Brain microvascular endothelial cell (primary cell): ENCODE measurements around the gene PHOX2A.

ENCODE experiments used
- DNase-seq: peaks from one replicate; pipeline ENCODE4 v3.0.0-alpha.2; 2020
- H3K27ac ChIP-seq: fragments of 250-450 bp; sonication (Bioruptor Pico); 2 replicates; pipeline ENCODE4 v1.5.1; 2020; ENCODE audit warnings: mild to moderate bottlenecking, moderate library complexity
- H3K27me3 ChIP-seq: fragments of 250-450 bp; sonication (Bioruptor Pico); replicated peaks from 2 replicates; pipeline ENCODE4 v1.5.1; 2020; ENCODE audit warnings: mild to moderate bottlenecking
- H3K36me3 ChIP-seq: fragments of 250-450 bp; sonication (Bioruptor Pico); replicated peaks from 2 replicates; pipeline ENCODE4 v1.5.1; 2020; ENCODE audit warnings: mild to moderate bottlenecking
- H3K4me3 ChIP-seq: 2 replicates; pipeline ENCODE4 v1.5.1; 2011; ENCODE audit warnings: low read depth, mild to moderate bottlenecking, control low read depth, low read length, moderate library complexity
- CTCF ChIP-seq: IDR thresholded peaks from 2 replicates; pipeline ENCODE4 v1.5.1; 2011; ENCODE audit warnings: low read depth, mild to moderate bottlenecking, moderate library complexity, low read length, control low read depth, inconsistent platforms; ENCODE audit errors: missing control alignments
- in situ Hi-C: cut with HindIII; loops from 2 replicates; pipeline ENCODE4 v1.10.0; 2017; ENCODE audit warnings: low sequenced_read_pairs, low pct_ligation_motif_present

The PHOX2A gene

GRCh38 chr11:72227316-72228228 is 16.4 kb downstream of the PHOX2A start:
- TF ChIP-seq CTCF: no peak

GRCh38 chr11:72226701-72227100 is 17.3 kb downstream of the PHOX2A start:
- DNase-seq: no peak
- TF ChIP-seq CTCF: no peak
- in situ Hi-C loops: no loop called here
- H3K27ac ChIP-seq: no peak overlapping the region
- H3K27me3 ChIP-seq: no peaks in the 10 kb centered on the region
- H3K36me3 ChIP-seq: peaks cover 38% of the 10 kb centered on the region
- no peak overlapping the region for H3K4me3 ChIP-seq

More at GRCh38 chr11:72227316-72228228, 16.4 kb downstream of the PHOX2A start:
- no peak for DNase-seq
- no peak overlapping the region for H3K4me3 ChIP-seq
- H3K36me3 ChIP-seq: peaks cover 47% of the 10 kb centered on the region
- no peak overlapping the region for H3K27ac ChIP-seq
- in situ Hi-C loops: no loop called here
- H3K27me3 ChIP-seq: no peaks in the 10 kb centered on the region

- Histone ChIP-seq H3K27ac (no peak overlapping the region), H3K4me3 (peak overlapping the region; percentile 83), H3K36me3 (peaks cover 26% of the 10 kb centered on the region), H3K27me3 (no peaks in the 10 kb centered on the region)
- TF ChIP-seq CTCF: no peak
- in situ Hi-C loops: no loop called here
- no peak for DNase-seq
These were observed 18.5 kb downstream of the PHOX2A start for GRCh38 chr11:72225411-72225951.

- Histone ChIP-seq H3K27ac (peak within 1 kb of the TSS; percentile 80), H3K36me3 (peaks cover 19% of the 10 kb centered on the region), H3K4me3 (peak within 1 kb of the TSS; percentile 83), H3K27me3 (no peaks in the 10 kb centered on the region)
- DNase-seq: no peak
- TF ChIP-seq CTCF: no peak
- in situ Hi-C loops: no loop called here
These were observed 19.2 kb downstream of the PHOX2A start, which contains the start of gene INPPL1 for GRCh38 chr11:72224564-72225410. Gene INPPL1 (plus strand): TSS chr11:72224767. CDS start chr11:72224985, 218 bp downstream.

DNA sequence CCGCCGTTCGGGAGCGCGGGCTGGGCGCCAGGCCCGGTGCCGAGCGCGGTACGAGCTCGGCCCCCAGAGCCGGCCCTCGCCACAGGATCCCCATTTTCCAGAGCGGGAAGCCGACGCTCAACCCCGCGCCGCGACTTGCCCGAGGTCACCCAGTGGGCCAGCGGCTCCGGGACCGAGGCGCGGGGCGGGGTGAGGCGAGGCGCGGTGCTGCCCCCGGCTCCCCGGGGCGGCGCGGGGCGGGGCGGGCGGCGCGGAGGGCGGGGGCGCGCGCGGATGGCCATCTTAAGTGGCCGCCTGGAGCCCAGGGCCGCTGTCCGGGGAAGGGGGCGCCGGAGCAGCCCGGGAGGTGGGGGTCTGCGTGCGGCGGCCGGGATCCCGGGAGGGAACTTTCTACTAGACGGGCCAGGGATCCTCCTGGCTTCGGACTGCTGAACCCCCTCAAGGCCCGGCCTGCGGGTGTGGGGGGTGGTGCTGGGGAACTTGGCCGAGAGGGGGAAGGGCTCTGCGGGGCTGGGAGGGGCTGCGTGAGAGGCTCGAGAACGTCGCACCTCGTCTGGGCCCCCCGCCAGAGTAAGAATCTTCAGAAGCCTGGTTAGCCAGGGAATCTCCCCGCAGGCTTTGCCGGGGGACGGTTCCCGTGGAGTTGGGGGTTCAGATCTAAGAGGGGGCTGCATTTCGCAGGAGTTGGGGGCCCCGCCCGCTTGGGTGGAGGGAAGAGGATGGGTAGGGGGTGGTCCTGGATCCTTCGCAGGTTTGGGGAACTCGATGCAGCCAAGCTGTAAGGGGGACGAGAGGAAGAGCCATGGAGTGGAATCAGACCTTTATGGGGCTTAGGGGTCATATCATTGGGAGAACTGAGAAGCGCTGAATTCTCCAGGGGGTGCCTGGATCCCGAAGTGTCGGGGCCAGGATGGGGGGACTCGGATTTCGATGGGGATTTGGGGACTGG is 20.1 kb downstream of the PHOX2A start:
- peaks cover 10% of the 10 kb centered on the region for H3K36me3 ChIP-seq
- peak overlapping the region; percentile 83 for H3K4me3 ChIP-seq
- in situ Hi-C loops: no loop called here
- H3K27ac ChIP-seq: peak overlapping the region; percentile 80
- DNase-seq: no peak
- no peaks in the 10 kb centered on the region for H3K27me3 ChIP-seq
- TF ChIP-seq CTCF: no peak
